ENCODE results near the gene CDC42BPG.

DNA sequence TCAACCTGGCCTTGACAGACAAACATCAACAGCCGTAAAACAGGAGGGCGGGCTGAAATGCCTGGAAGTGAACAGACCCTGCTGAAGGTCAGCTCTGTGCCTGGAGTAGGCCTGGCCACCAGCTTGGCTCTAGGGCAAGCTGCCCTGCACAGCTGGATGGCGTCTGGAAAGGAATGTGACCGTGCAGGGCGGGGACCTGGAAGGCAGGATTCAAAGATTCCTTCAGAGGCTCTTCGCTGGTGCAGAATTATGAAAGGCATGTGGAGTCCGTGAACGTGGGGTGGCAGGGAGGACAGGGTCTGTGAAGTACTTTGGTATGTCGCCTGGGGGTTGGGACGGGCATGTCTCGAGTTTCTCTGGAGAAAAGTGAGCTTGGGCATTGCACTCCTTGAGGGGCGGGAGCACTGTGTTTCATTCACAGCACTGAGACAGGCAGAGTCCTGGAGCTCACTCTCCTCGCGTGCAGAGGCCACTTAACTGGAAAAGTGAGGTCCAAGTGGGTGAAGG, 32.4 kb upstream of the CDC42BPG start:
- TF ChIP-seq, protein P1, sequence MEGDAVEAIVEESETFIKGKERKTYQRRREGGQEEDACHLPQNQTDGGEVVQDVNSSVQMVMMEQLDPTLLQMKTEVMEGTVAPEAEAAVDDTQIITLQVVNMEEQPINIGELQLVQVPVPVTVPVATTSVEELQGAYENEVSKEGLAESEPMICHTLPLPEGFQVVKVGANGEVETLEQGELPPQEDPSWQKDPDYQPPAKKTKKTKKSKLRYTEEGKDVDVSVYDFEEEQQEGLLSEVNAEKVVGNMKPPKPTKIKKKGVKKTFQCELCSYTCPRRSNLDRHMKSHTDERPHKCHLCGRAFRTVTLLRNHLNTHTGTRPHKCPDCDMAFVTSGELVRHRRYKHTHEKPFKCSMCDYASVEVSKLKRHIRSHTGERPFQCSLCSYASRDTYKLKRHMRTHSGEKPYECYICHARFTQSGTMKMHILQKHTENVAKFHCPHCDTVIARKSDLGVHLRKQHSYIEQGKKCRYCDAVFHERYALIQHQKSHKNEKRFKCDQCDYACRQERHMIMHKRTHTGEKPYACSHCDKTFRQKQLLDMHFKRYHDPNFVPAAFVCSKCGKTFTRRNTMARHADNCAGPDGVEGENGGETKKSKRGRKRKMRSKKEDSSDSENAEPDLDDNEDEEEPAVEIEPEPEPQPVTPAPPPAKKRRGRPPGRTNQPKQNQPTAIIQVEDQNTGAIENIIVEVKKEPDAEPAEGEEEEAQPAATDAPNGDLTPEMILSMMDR (IDR thresholded peaks at IDR 0.05), result no peak
- no peak for TF ChIP-seq POLR2A (IDR thresholded peaks at IDR 0.05)
